Parathyroid adenoma (tissue), 2 donors: ENCODE results near the gene ADCYAP1R1.

ENCODE experiments used
- H2AFZ ChIP-seq: fragments of 300-600 bp; sonication (generic); one replicate; pipeline ENCODE4 v1.7.0; 2017; ENCODE audit warnings: antibody characterized with exemption, mild to moderate bottlenecking
- H3K27ac ChIP-seq: fragments of 300-600 bp; sonication (generic); one replicate; pipeline ENCODE4 v1.7.0; 2017
- H3K27me3 ChIP-seq: fragments of 300-600 bp; sonication (generic); one replicate; pipeline ENCODE4 v1.7.0; 2017; ENCODE audit warnings: low read length; ENCODE audit not compliant: control insufficient read depth, insufficient read depth
- H3K36me3 ChIP-seq: fragments of 300-600 bp; sonication (generic); one replicate; pipeline ENCODE4 v1.7.0; 2017; ENCODE audit warnings: low read length; ENCODE audit not compliant: control insufficient read depth, insufficient read depth
- H3K4me1 ChIP-seq: fragments of 300-600 bp; sonication (generic); one replicate; pipeline ENCODE4 v1.7.0; 2017; ENCODE audit warnings: control low read depth
- H3K4me2 ChIP-seq: fragments of 300-600 bp; sonication (generic); one replicate; pipeline ENCODE4 v1.7.0; 2017; ENCODE audit warnings: low read length
- H3K4me3 ChIP-seq: fragments of 300-600 bp; sonication (generic); one replicate; pipeline ENCODE4 v1.7.0; 2017; ENCODE audit warnings: low read depth, low read length
- H3K79me2 ChIP-seq: fragments of 300-600 bp; sonication (generic); one replicate; pipeline ENCODE4 v1.7.0; 2017; ENCODE audit warnings: control low read depth
- H3K9ac ChIP-seq: fragments of 300-600 bp; sonication (generic); one replicate; pipeline ENCODE4 v1.7.0; 2017; ENCODE audit warnings: mild to moderate bottlenecking
- H3K9me3 ChIP-seq: fragments of 300-600 bp; sonication (generic); one replicate; pipeline ENCODE4 v1.7.0; 2017; ENCODE audit warnings: low read length; ENCODE audit not compliant: control insufficient read depth
- TF ChIP-seq, protein P1 (sequence below): fragments of 300-600 bp; sonication (generic); IDR thresholded peaks from one replicate; pipeline ENCODE4 v1.7.0; 2017; ENCODE audit warnings: antibody characterized with exemption, mild to moderate bottlenecking
- donor health status: primary hyperparathyroidism.

Gene ADCYAP1R1

DNA sequence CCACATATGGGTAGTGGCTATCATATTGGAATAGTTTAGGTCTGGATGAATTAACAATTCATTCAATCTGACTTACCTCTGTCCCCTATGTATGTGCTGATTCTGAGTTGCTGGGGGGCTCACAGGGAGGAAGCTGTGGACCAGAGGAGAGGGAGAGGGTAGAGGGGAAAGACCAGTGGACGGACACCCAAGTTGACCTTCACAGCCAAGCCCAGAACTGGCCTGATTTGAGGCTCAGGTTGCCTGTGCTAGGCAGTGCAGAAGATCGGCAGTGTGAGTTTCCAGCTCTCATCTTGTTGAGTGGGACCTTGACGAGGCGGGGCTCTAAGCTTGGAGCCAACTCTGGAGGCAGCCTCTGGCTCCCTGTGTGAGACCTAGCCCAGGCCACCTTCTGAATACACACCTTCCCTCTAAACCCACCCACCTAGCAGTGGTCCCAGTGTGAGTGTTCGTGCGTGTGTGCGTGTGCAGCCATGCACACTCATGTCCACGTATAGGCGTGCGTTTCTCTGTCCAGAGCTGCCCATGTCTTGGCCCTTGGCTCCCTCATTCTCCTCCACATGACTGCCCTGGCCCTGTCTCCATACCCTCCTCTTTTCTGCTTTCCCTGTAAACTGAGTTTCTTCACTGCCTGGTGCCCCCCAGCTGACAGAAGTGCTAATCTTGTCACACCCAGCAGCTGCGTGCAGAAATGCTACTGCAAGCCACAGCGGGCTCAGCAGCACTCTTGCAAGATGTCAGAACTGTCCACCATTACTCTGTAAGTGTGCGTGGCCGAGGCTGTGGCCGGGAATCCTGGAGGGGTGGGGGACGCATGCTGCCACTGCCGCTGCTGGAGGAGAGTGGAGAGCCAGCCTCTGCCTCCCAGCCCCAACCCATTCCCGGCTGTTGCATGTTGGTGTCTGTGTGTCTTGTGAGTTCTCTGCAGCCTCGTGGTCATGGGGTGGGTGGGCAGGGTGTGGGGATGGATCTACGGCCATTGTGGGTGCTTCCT, 47.6 kb downstream of the ADCYAP1R1 start:
- Histone ChIP-seq H3K4me2 (no peak overlapping the region), H3K4me3 (no peak overlapping the region), H3K27me3 (no peaks in the 10 kb centered on the region), H2AFZ (no peak overlapping the region), H3K79me2 (no peaks in the 10 kb centered on the region), H3K36me3 (no peaks in the 10 kb centered on the region), H3K9ac (no peak overlapping the region), H3K27ac (no peak overlapping the region), H3K4me1 (no peaks in the 10 kb centered on the region), H3K9me3 (no peaks in the 10 kb centered on the region)
- TF ChIP-seq, protein P1, sequence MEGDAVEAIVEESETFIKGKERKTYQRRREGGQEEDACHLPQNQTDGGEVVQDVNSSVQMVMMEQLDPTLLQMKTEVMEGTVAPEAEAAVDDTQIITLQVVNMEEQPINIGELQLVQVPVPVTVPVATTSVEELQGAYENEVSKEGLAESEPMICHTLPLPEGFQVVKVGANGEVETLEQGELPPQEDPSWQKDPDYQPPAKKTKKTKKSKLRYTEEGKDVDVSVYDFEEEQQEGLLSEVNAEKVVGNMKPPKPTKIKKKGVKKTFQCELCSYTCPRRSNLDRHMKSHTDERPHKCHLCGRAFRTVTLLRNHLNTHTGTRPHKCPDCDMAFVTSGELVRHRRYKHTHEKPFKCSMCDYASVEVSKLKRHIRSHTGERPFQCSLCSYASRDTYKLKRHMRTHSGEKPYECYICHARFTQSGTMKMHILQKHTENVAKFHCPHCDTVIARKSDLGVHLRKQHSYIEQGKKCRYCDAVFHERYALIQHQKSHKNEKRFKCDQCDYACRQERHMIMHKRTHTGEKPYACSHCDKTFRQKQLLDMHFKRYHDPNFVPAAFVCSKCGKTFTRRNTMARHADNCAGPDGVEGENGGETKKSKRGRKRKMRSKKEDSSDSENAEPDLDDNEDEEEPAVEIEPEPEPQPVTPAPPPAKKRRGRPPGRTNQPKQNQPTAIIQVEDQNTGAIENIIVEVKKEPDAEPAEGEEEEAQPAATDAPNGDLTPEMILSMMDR = no peak

DNA sequence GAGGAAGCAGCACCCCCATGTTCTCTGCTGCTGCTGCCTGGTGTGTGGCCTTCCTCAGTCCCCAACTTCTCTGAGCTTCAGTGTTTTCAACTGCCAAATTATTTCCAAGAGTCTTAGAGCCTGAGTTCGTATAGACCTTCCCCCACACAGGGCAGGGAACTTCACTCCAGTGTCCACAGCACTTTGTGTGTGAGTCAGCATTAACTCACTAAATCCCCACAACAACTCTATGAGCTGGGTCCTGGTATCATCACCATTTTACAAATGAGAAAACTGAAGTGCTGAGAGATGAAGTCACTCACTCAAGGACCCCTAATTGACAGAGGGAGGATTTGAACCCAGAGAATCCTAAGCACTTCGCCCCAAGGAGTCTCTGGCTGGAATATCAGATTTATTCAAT, 48.3 kb downstream of the ADCYAP1R1 start:
- no peaks in the 10 kb centered on the region for H3K9me3 ChIP-seq
- no peak overlapping the region for H3K9ac ChIP-seq
- H2AFZ ChIP-seq = no peak overlapping the region
- no peak overlapping the region for H3K4me3 ChIP-seq
- H3K4me1 ChIP-seq = no peaks in the 10 kb centered on the region
- no peak overlapping the region for H3K4me2 ChIP-seq
- H3K27ac ChIP-seq = no peak overlapping the region
- H3K36me3 ChIP-seq = no peaks in the 10 kb centered on the region
- TF ChIP-seq, protein P1 = no peak
- H3K27me3 ChIP-seq = no peaks in the 10 kb centered on the region
- no peaks in the 10 kb centered on the region for H3K79me2 ChIP-seq

DNA sequence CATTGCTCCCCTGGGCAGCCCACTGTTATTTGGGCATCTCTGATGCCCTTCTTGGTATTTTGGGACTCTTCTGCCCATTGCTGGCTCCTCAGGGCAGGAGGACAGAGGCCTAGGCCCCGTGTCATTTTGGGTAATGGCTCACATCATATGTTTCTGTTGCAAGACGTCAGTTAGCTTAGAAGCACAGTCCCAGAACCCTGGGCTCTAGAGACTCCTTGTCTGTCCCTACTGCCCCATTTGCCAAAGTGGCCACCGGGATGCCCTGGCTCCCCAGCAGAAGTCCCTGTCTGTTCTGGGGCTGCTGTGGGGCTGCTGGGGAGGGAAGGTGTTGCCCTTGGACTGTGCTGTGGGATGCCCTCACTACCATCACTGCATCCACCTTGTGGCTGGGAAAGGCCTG, 48.8 kb downstream of the ADCYAP1R1 start:
- no peaks in the 10 kb centered on the region for H3K36me3 ChIP-seq
- no peaks in the 10 kb centered on the region for H3K9me3 ChIP-seq
- H3K4me2 ChIP-seq = no peak overlapping the region
- TF ChIP-seq, protein P1 = no peak
- H3K27me3 ChIP-seq = no peaks in the 10 kb centered on the region
- no peak overlapping the region for H2AFZ ChIP-seq
- no peaks in the 10 kb centered on the region for H3K4me1 ChIP-seq
- no peak overlapping the region for H3K27ac ChIP-seq
- no peak overlapping the region for H3K9ac ChIP-seq
- no peak overlapping the region for H3K4me3 ChIP-seq
- no peaks in the 10 kb centered on the region for H3K79me2 ChIP-seq

DNA sequence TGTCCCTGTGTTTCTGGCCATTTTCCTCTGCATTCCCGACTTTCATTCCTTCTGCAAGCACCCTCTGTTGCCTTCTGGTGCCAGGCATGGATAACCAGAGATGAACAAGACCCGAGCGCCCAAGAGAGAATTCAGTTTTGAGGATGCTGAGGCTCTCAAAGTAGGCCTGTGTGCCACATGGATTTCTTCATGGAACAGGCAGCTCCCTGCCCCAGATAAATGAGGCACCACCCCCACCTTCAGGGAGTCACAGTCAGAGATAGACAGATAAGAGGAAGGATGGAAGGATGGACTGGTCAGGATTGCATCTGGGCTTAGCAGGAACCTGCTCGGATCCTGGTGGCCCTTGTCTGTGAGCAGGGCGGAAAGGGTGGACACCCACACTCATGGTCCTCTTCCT, 49.4 kb downstream of the ADCYAP1R1 start:
- Histone ChIP-seq H3K27me3 (no peaks in the 10 kb centered on the region), H3K36me3 (no peaks in the 10 kb centered on the region), H3K79me2 (no peaks in the 10 kb centered on the region), H3K9me3 (no peaks in the 10 kb centered on the region), H3K27ac (no peak overlapping the region), H3K4me2 (no peak overlapping the region), H3K4me1 (no peaks in the 10 kb centered on the region), H3K4me3 (no peak overlapping the region), H3K9ac (no peak overlapping the region), H2AFZ (no peak overlapping the region)
- TF ChIP-seq, protein P1 = no peak
